ENCODE data around the gene ICAM5.
"Not testable (repeated sequence)": the region's sequence is repeated elsewhere in the genome, so short reads cannot be mapped to it uniquely, and the experiment has no call there.

Gene ICAM5

DNA sequence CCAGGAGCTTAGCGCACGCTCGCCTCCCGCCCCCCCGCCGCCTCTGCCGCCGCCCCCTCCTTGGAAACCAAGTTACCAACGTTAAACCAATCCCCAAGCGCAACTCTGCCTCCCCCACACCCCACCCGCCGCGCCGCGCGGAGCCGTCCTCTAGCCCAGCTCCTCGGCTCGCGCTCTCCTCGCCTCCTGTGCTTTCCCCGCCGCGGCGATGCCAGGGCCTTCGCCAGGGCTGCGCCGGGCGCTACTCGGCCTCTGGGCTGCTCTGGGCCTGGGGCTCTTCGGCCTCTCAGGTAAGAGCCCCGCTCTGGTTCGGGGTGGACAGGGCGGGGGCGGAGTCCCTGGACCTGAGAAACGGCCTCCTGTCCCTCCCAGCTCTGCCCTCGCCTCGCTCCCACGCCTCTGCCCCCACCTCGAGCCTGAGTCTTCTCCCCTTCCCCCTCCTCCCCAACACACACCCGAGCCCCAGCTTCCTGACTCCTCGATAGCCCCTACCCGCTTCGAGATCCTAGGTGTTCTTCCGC is at the start of gene ICAM5:
Gene ICAM5, plus strand, starts transcription at position 117 of the 521 bp plus-strand sequence. Its CDS starts 92 bp downstream, at position 209.
- peak; percentile 32 for DNase-seq

DNA sequence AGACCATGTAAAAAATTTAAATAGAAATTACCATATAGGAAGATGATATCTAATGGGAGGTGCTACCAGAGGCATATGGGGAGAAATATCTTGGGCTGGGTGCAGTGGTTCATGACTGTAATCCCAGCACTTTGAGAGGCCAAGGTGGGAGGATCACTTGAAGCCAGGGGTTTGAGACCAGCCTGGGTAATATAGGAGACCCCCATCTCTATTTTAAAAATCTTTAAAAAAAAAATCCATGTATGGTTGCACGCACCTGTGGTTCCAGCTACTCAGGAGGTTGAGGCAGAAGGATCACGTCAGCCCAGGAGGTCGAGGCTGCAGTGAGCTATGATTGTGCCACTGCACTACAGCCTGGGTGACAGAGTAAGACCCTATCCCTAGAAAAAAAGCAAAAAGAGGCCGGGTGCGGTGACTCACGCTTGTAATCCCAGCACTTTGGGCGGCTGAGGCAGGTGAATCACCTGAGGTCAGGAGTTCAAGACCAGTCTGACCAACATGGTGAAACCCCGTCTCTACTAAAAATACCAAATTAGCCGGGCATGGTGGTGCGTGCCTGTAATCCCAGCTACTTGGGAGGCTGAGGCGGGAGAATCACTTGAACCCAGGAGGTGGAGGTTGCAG is 47.8 kb upstream of the ICAM5 start:
- not testable (repeated sequence) for DNase-seq

- DNase-seq = no peak
Measured at GRCh38 chr19:10243606-10244005, 46.1 kb upstream of the ICAM5 start.

DNA sequence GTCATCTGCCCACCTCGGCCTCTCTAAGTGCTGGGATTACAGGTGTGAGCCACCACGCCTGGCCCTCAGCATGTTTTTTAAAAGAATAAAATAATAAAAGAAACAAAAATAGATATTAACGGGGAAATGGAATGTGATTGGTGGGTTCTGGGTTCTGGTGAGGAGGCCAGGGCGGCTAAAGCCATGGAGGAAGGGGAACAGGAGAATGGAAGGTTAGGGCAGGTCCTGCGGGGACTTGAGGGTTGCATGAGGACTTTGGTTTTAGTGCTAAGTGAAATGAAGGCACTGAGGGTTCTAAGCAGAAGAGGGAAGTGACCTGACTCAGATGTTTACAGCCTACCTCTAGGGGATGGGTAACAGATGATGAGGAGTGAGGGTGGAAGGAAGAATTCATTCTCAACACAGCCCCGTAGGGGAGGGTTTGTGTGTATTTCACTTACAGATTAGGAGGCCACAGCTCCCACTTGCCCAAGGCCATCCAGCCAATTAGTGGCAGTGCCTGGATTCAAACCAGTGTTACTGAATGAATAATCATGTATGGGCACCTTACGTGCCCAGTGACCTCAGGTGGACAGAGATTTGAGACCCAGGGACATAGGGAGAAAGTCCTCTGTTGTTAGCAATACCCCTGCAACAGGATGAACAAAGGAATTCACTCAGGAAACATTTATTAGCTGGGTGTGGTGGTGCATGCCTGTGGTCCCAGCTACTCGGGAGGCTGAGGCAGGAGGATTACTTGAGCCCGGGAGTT is 44.4 kb upstream of the ICAM5 start:
- DNase-seq = no peak

DNA sequence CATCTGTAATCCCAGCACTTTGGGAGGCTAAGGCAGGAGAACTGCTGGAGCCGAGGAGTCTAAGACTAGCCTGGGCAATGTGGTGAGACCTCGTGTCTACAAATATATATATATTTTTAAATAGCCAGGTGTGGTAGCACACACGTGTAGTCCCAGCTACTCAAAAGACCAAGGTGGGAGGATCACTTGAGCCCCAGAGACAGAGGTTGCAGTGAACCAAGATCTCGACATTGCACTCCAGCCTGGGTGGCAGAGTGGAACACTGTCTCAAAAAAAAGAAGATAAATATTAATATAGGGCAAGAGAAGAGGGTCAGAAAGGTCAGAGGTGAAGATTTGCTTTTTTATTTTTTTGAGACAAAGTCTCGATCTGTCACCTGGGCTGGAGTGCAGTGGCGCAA is 43.2 kb upstream of the ICAM5 start:
- no peak for DNase-seq

- DNase-seq = peak; percentile 97
Measured at GRCh38 chr19:10251792-10252694, 37.7 kb upstream of the ICAM5 start, which contains the start of gene MRPL4. MRPL4 (plus strand) TSS chr19:10252214; CDS start chr19:10252254, 40 bp downstream.

GRCh38 chr19:10252707-10253106 is 37.0 kb upstream of the ICAM5 start:
- DNase-seq = no peak

- no peak for DNase-seq
Measured at GRCh38 chr19:10254244-10254643, 35.5 kb upstream of the ICAM5 start.

DNA sequence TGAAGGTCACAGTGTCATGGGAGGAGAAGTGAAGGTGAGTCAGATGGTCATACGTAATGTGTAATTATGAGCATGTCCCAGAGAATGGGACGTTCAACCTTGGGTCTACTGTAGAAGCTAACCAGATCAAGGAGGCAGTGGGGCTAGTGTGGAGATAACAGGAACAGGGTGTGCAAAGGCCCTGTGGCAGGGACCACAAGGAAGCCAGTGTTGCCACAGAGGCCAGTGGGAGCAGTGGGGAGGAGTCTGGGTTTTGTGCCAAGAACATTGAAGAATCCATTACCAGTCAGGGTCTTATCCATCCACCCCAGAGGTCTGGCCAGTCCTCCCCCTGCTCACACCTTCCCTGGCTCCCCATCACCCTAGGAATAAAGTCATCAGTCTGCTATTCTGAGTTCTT is 34.4 kb upstream of the ICAM5 start:
- no peak for DNase-seq

DNA sequence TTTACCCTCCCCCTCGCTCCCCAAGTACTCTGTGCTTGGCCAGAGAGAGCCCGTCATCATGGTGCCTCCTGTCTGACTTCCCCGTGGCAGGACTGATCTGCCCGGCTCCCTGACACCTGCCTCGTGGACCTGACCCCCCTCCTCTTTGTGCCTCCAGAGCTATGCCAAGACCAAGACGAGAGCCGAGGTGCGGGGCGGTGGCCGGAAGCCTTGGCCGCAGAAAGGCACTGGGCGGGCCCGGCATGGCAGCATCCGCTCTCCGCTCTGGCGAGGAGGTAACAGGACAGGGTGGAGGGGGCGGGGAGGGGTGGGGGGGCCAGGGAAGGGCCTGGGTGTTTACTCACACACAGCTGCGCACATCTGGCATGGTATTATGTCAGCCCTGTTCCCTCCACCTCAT is 33.2 kb upstream of the ICAM5 start:
- DNase-seq = no peak

DNA sequence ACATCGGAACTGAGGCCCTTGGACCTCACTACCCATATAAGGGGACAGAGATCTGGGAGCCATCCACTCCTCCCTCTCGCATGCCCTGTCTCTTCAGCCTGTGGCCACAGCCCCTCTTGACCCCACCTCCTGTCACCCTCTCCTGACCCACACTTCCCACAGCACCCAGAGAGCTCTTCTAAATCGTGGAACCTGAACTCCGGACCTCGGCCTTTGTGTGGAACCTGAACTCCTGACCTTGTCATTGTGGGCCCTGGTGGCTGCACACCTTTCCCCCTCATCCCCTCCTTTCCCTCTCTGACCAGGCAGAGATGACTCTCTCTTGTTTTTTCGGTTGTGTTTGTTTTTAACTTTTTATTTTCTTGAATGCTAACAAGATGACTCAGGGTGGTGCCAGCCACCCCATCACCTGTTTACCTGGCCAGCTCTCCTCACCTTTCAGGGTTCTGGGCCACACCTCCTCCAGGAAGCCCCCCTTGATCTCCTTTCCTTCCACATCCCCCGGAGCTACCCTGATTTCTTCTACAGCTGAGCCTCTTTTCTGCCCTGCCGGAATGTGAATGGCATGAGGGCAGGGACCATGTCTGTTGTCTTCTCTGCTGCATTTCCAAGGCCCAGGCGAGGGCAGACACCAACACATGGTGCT is 32.7 kb upstream of the ICAM5 start:
- no peak for DNase-seq

DNA sequence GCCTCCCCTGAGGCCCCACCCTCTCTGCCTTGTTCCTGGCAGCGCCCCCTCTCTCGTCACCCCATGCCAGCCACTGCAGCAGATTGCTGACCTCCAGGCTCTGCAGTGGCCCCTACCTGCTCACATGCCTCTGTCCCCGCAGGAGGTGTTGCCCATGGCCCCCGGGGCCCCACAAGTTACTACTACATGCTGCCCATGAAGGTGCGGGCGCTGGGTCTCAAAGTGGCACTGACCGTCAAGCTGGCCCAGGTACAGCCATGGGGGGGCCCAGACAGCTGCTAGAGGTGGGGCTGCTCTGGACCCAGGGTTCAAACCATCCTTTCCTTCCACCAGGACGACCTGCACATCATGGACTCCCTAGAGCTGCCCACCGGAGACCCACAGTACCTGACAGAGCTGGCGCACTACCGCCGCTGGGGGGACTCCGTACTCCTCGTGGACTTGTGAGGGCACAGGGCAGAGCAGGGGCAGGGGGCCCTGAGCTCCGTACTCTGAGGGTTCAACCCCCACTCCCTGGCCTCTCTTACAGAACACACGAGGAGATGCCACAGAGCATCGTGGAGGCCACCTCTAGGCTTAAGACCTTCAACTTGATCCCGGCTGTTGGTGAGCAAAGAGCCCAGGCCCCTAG is 31.6 kb upstream of the ICAM5 start:
- DNase-seq = no peak

- peak; percentile 96 for DNase-seq
Measured at GRCh38 chr19:10259162-10259905, 30.4 kb upstream of the ICAM5 start.

DNA sequence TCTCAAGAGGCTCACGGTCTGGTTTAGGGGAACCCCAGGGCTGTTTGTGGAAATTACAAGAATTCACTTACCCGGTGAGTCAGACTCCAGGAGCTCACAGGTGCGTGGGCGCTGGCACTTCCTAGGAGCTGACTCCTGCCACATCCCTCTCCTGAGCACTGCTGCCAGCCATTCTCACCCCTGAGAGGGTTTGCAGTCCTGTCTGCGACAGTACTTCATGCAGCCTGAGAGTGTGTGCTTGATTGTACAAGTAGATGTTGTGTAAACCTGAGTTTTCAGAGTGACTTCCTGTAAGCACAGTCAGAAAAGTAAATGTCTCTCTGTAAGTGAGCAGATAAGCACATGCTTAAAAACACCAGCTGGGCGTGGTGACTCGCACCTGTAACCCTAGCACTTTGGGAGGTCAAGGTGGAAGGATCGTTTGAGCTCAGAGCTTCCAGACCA is 29.6 kb upstream of the ICAM5 start:
- DNase-seq = peak; percentile 80

GRCh38 chr19:10262771-10263170 is 27.0 kb upstream of the ICAM5 start:
- DNase-seq = no peak

DNA sequence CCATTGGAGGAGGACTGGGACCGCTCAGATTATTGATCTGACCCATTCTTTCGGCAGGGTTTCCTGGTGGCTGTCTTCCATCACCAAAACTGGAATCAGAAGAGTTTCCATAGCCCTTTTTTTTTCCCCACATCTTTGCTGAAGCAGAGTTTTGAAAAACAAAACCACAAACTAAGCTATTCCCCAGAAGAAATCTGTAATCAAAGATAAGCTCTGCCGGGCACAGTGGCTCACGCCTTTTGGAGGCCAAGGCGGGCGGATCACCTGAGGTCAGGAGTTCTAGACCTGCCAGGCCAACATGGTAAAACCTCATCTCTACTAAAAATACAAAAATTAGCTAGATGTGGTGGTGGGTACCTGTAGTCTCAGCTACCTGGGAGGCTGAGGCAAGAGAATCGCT is 23.0 kb upstream of the ICAM5 start:
- DNase-seq = no peak

DNA sequence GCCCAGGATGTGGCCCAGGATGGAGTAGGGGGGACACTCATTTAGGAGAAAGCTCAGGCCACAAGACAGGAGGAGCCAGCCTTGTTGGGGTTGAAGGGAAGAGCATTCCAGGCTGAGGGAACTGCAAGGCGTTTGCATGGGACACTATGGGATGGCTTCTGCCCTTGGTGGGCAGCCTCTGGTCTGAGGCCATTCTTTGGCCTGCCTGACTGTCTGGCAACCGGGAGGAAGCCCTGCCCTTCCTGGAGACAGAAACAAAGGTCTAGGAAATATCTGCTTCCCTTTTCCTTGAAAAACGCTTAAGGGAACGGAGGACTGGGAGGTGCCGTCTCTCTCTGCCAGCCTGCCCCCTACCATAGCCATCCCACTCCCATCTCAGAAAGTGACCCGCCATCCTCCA is 21.7 kb upstream of the ICAM5 start:
- DNase-seq = no peak

- DNase-seq = peak; percentile 87
Measured at GRCh38 chr19:10269333-10270179, 20.2 kb upstream of the ICAM5 start.

DNA sequence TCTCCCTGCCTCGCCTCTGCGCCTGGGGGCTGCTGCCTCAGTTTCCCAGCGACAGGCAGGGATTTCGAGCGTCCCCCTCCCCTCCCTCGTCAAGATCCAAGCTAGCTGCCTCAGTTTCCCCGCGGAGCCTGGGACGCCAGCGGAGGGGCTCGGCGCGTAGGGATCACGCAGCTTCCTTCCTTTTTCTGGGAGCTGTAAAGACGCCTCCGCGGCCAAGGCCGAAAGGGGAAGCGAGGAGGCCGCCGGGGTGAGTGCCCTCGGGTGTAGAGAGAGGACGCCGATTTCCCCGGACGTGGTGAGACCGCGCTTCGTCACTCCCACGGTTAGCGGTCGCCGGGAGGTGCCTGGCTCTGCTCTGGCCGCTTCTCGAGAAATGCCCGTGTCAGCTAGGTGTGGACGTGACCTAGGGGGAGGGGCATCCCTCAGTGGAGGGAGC is 19.6 kb upstream of the ICAM5 start:
- DNase-seq = peak; percentile 77

Measured in stimulated activated CD4-positive, alpha-beta T cell treated with anti-CD3 and anti-CD28 coated beads, Interleukin-1b, Interleukin-23, amount 100 ng/mL, for 48 hours (primary cell).